ENCODE results near the gene DAPK2.

The DAPK2 gene

DNA sequence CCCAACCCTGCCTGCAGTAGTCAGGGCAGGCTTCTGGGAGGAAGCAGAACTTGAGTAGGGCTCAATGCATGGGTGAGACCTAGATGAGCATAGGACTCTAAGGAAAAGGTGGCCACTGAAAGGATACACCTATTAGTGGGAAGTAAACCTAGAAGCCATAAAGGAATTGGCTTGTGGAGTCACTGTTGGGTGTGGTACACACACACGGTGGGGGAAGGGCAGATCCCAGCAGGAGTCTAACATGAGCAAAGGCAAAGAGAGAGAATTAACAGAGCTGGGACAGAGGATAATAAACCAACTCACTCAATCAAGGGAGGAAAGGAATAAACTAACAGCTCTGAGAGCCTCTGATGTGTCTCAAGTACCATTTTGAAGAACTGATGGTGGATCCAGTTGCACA is 23.1 kb downstream of the DAPK2 start:
- DNase-seq (ENCODE audit: low spot score): no peak

DNA sequence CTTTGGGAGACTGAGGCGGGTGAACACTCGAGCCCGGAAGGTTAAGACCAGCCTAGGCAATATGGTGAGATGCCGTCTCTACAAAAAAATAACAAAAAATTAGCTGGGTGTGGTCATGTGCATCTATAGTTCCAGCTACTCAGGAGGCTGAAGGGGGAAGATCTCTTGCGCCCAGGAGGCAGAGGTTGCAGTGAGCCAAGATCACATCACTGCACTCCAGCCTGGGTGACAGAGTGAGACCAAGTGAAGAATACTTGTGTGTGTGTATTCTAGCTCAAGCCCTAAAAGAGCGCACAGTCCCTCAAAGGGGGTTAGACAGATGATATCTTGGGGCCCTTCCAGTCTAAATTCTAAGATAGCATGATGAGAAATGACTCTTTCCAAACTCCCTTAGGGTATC is 23.7 kb downstream of the DAPK2 start:
- DNase-seq (ENCODE audit: low spot score): no peak

DNA sequence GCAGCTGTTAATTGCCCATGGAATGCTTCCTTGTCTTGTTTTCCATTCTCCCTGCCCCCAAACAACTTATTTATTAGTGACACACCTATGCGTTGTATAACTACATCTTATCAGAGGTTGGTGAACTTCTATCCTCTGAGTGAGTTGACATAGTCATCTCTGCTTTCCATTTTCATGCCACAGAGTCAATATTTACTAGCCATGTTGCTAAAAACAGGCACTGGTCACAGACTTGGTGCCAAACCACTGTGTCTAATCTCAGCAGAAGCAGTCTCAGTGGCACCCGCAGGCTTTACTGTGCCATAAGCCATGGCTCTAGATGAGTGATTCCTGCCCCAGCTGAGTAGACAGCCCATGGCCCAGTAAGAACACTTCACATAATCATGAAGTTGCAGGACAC is 26.5 kb downstream of the DAPK2 start:
- no peak for DNase-seq (ENCODE audit: low spot score)

DNA sequence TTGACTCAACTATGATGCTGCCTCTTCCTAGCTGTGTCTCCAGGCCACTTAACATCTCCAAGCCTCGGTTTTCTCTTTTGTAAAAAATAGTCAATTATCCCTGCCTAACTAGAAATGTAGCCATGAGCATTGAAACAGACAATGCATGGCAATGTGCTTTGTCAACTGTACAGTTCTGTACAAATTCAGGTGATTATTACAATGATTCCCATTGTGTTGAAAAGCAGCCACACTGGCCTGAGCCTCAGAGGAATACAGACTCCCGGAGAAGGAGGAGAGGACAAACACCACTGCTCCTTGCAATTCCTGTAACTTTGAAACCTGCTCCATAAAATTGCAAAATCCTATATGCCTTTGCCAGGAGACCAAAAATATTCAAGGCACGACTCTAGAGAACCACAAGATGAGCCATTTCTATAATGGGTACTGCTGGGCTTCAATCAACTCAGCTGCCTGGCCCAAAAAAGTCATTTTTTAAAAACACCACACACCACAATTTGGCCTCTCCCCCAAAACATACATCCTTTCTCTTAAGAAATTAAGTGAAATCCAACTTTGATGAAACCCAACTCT is 28.6 kb downstream of the DAPK2 start:
- no peak for DNase-seq (ENCODE audit: low spot score)

DNA sequence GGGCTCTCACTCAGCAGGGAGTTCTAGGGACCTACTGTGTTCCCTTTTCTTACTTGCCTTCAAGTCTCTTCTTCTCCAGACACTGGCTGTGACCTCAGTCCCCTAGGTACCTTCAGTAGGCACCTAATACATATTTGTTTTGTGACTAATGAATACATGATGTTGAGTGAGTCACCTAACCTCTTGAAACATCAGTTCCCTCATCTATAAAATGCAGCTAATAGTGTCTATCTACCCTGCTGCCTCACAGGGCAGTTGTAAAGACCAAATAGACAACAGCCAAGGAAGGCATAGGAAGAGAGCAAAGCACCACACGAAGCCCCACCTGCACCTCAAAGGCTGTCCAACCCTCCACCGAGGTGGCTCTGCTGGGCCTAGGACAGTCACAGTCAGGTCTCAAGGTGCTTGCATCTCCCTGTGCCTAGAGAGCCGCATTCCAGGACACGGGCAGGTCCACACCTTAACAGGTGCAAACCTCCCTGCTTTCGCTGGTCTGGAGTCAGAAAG is 29.1 kb downstream of the DAPK2 start:
- DNase-seq (ENCODE audit: low spot score): no peak

DNA sequence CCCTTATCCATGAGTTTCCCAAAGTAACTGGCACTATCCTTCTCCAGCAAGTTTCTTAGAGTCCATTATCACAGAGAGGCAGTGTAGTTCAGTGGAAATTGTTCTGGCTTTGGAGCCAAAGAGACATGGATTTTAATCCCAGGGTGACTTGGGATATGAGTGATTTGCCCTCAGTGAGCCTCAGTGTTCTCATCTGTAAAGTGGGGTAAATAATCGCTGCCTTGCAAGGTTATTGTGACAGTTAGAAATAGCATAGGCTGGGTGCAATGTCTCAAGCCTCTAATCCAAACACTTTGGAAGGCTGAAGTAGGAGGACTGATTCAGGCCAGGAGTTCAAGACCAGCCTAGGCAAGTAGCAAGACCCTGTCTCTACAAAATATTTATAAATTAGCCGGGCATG is 30.0 kb downstream of the DAPK2 start:
- DNase-seq (ENCODE audit: low spot score): no peak

DNA sequence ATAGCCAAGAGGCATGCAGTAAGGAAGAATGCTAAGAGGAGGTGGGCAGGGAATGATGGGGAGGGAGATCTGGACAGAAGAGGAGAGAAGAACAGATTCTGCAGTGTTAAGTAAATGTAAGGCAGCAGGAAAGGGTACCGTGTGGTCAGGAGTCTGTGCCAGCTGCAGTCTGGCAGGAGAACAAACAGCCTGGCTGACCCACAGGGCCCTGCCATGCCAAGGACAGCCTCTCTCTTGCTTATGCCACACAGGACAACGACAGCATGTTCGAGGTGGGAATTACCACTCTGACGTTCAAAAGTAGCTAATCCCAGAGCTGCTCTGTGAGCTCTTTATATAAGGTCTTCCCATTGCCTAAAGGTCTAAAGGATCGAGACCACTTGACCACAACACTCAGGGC is 31.3 kb downstream of the DAPK2 start:
- DNase-seq (ENCODE audit: low spot score): no peak

DNA sequence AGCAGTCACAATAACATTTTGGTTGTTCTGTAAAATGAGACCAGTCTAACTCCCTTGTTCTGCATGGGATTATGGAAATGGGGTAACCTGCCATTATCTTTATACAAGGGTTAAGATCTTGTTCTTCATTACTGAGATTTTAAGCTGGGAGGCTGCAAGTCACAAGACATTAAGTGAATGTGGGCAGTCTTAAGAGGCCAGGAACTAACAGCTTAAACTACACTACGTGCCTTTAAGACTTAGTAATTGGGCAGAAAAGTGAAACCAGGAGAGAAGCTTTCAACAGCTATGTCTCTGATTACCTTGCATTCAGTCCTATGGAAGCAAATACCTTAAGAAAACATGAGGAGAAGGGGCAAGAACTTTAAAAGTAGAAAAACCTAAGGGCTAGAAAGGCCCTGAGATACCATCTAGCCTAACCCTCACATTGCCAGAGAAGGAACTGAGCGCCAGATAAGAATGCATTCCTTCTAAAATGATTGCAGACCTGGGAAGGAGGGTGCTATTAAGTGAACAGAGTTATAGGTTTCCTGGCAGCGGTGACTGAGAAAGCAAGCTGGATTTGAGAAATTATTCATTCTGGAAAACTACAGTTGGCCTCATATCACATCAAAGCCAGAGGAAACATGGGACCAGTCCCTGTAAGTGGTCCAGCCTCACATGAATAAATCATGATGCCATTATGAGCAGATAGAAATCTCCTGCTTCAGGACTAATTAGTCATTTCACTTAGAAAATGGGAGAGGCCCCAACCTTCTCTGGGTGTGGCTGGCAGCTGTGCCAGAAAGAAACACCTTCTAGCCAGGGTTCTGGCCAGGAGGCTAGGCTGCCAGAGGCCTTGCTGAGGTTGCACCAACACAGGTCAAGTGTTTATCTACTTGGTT is 32.9 kb downstream of the DAPK2 start:
- DNase-seq (ENCODE audit: low spot score): no peak

DNA sequence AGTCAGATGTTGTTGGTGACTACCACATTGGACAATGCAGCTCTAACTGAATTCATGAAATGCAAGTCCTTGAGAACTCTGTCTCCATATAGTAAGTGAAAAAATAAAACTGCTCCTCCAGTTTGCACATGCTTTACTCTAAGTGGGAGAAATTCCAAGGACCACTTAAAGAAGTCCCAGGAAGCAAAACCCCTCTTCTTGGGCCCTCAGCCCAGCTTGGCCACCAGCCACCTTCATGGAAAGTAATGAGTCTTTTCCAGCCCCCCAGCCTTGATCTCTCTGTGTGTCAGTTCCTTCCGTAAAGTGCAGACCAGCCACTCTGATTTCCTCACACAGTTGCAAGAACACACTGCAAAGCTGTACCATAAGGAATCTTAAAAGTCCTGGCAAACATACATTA is 34.5 kb downstream of the DAPK2 start:
- DNase-seq (ENCODE audit: low spot score): no peak

DNA sequence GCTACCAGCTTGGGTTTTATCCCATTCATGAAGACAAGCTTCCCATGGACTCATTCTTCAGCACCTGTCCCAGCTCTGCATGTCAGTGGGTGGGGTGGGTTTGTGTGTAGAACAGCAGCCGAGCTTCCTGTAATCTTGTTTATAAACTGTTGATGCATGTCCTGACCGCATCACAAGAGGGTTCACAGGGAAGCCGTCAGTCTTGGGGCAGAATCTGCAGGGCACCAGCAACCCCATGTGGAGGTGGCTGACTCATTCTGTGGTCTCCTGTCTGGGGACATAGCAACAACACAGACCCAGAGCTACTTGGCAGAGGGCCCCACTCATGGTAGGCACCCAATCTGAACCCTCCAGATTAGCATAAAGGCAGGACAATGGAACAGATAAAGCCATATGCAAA is 35.6 kb downstream of the DAPK2 start:
- peak; percentile 93 for DNase-seq (ENCODE audit: low spot score)

DNA sequence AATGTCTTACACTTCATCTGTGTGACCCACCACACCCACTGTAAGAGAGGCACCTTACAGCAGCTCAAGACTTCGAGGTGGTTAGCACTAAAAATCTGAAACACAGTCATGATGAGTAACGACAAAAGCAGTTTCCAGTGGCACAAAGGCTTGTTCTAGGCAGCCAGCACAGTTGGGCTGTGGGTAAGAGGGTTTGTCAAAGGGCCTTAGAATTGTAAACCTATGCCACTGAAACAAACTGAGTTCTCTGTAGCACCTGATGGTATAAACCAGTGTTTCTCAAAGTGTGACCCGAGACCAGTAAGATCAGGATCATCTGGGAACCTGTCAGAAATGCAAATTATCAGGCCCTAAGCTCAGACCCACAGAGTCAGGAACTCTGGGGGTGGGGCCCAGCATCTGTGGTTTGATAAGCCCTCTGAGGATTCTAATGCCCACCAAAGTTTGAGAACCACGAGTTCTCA is 36.5 kb downstream of the DAPK2 start:
- DNase-seq (ENCODE audit: low spot score): peak; percentile 38

DNA sequence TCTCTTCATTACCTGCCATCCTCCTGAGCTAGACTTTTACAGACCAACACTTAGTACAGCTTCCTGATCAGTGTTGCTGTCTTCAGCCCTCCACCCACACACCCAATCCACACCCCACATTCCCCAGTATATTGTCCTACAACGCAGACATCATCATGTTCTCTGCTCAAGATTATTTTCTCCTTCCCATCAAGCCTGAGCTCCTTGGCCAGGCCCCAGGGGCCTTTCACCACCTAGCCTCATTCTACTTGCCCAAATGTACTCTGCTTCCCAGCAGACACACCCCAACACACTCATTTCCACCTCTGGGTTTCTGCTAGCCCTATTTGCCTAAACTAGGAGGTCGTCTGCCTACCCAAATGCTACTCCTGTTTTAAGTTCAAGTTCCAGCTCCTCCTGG is 37.0 kb downstream of the DAPK2 start:
- DNase-seq (ENCODE audit: low spot score): no peak

DNA sequence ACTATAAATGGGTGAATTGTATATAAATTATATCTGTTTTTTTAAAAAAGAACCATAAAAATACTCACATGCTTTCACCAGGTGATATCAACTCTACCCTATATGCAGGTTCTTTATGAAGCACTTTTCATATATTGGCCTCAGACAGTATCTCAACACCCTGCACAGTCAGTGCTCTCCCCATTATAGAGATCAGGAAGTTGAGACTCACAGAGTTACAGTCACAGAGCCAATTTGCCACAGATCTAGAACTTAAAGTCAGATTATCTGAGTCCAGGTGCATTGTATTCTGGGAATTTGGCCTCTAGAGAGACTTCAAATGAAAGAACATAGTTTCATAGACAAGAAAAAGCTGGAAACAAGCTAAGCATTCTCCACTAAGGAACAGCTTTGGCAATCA is 38.1 kb downstream of the DAPK2 start:
- no peak for DNase-seq (ENCODE audit: low spot score)

DNA sequence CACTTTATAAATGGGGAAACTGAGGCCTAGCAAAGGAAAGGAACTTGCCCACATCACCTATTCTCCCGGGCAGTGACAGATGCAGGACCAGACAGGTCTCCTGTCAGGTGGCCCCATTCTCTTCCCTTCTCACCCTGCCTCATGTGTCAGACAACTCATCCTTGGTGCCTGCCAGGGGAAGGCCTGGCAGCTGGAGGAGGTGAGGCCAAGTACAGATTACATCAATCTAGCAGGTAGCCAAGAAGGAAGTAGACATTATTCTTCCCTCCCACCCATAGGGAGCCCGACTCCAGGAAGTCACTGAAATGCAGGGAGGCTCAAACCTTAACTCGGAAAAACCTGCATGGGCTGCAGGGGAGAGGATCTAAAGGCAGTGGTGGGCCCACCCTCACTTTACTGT is 39.6 kb downstream of the DAPK2 start:
- no peak for DNase-seq (ENCODE audit: low spot score)

DNA sequence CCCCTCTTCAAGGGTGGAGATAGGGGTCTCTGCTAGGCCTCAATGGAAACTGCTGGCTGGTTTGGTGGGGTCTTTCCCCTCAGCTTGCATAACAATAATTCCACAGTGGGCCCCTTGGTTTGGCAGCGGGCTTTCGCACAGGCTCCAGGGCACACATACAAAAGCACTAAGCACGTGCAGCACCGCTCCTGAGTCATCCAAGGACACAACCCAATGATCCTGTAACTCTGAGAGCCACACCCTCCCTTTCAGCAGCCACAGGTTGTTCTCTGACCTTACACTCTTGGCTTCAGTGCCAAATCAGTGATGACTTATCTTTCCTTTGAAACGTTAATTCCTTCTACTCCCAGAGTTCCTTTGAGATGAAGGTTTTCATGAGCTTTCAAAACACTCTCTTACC is 41.7 kb downstream of the DAPK2 start:
- no peak for DNase-seq (ENCODE audit: low spot score)

DNA sequence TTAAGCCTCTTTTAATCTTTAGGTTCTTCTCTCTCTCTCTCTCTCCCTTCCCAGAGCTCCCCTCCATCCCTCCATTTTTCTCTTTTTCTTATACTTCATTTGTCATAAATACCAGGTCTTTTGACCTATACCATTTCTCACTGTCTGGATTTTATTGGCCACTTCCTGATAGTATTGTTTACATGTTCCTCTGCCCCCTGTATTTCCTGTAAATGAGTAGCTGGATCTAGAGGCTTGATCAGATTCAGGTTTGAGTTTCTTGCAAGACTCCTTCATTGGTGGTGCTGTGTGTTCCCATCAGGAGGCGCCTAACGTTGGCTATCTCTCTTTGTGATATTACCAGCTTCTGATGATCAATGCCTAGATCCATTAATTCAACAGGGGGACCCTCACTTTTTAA is 42.2 kb downstream of the DAPK2 start:
- no peak for DNase-seq (ENCODE audit: low spot score)

DNA sequence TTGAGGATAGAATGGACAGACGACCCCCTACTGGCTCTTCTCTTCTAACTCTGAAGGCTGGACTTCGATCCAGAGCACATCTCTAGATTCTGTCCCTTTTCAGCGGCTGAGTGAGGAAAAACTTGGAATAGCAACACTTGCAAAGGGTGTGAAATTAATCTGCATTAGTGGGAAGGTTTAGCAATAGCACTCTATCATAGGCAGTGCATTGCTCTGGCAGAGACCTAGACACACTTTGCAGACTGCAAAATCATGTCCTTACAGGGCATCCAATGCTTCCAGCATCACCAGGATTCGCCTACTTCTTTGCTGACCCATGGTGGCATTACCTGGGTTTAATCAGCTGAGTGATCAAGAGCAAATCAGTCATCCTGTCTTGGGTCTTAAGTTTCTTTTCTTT is 43.1 kb downstream of the DAPK2 start:
- no peak for DNase-seq (ENCODE audit: low spot score)

DNA sequence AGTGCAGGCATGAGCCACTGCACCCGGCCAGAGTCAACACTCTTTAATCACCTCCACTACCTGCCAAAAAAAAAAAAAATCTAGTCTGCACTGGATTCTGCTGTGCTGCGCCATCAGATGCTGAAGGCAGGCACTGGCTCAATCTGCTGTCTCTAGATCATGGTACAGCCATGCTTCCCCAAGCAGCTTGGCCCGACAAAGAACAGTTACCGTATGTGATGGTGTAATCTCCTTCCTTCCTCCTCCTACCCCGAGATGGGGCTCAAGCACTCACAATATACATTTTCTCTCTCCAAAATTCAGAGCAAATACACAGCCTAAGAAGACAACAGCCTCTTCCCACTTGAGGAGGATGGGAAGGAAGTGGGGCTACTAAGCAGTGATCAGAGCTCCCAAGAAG is 45.1 kb downstream of the DAPK2 start:
- DNase-seq (ENCODE audit: low spot score): no peak

DNA sequence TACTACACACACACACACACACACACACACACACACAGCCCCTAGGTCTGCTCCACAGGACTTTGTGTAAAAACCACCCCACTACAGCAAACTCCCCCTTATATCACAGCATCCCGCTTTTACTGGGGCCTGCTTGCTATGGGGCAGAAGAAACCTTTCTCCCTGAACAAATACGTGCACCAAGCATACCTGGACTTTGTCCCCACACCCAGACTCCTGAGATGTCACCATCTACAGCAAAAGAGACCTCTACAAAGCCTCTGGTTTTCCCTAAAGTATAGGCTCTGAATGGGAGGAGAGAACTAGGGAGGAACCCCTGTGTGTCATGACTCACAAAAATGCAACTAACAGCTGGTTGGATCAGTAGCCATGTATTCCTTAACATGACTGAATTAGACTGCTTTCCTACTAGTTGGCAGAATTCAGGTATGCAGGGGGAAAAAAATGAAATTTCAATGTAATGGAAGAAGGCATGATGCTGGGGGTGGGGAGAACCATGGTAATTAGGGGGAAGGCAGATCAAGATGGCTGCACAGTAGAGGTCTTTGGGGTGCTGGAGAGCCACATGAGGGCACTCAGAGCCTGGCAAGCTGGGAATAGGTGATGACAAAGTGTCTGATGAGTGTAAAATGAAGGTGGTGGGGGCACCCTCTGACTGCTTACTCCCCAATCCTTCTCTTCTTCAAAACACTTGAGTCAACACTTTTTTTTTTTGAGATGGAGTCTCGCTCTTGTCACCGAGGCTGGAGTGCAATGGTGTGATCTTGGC is 45.9 kb downstream of the DAPK2 start:
- DNase-seq (ENCODE audit: low spot score): no peak

DNA sequence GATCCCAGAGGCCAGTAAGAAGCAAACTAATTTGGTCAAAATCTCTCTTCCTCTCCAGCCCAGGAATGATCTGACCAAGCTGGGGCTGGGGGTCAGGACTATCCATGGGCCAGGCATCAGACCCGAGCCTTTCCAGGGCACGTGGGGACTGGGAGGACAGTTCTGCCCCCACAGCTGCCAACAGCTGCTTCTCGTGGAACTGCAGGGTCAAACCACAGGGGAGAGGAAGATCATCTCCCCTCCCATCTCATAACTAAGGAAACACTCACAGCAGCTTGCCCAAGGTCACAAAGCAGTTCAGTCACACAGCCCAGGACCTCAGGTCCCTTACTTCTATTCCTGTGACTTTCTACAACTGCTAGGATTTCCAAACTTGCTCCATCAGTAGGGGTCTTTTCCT is 47.1 kb downstream of the DAPK2 start:
- DNase-seq (ENCODE audit: low spot score): no peak

DNA sequence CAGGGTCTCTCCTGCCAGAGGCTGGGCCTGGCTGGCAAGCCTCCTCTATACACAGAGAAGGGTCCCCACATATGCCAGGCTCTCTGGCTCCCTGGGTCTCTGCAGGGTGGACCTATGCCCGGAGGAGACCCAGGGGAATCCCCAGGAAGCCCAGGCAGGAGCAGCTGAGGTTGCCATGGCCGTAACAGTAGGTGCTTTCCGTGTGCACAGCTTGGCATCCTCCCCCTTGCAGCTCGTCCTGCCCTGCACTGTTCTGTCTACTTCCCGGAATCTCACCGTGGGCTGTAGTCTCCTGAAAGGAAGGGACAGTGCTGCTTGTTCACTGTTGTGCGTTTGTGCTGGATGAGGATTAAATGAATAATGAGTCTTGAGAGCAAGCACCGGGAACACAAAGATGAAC is 47.8 kb downstream of the DAPK2 start:
- DNase-seq (ENCODE audit: low spot score): no peak

DNA sequence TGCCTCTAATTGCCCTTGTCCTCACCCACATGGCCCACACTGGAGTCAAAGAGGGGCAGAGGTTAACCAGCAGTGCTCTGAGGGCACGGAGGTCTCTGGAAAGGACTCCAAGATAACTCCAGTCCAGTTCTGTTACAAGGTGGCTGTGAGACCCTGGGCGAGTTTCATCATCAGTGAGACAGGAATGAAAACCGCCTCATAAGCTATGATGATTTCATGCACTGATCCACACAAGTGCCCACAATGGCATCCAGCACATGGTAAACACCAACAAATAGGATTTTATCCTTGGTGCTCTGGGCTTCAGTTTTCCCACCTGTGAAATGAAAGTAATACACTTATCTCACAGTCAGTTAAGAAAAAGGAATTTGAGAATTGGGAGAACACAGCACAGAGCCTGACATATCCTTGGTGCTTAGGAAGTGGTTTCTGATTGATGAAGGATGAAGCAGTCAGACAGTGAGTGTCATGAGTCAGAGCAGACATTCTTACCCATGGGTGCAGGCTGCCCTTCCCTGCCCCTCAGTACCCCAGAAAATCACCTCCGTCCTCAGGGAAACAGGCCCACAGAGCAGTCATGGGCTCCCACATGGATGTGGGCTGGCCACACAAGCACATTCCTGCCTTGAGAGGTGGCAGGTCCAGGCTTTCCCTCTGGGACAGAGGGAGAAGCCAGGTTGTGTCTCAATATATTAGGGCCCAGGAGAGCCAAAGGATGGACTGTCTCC is 48.4 kb downstream of the DAPK2 start:
- no peak for DNase-seq (ENCODE audit: low spot score)

Measured in NAMALWA (cell line).